Glutamatergic neuron (in vitro differentiated cells): ENCODE measurements around the gene GIMAP5. TPM values are rescaled to one million over a fixed set of nuclear protein-coding genes. Genes with fewer than 3 reads are reported as not detected.

ENCODE experiments used
- DNase-seq: peaks from one replicate; pipeline ENCODE4 v3.0.0; 2022
- H3K27ac Mint-ChIP-seq: one replicate; pipeline ENCODE4 v1.8.0; 2020; ENCODE audit warnings: mild to moderate bottlenecking, mixed read lengths, inconsistent platforms; ENCODE audit not compliant: unreplicated experiment
- H3K27me3 Mint-ChIP-seq: one replicate; pipeline ENCODE4 v1.8.0; 2020; ENCODE audit warnings: mild to moderate bottlenecking, moderate library complexity, mixed read lengths, inconsistent platforms; ENCODE audit not compliant: unreplicated experiment
- H3K36me3 Mint-ChIP-seq: one replicate; pipeline ENCODE4 v1.8.0; 2020; ENCODE audit warnings: mild to moderate bottlenecking, mixed read lengths, inconsistent platforms; ENCODE audit not compliant: unreplicated experiment
- H3K4me1 Mint-ChIP-seq: one replicate; pipeline ENCODE4 v1.8.0; 2020; ENCODE audit warnings: mild to moderate bottlenecking, low read depth, mixed read lengths, inconsistent platforms; ENCODE audit not compliant: unreplicated experiment
- H3K4me3 Mint-ChIP-seq: one replicate; pipeline ENCODE4 v1.8.0; 2020; ENCODE audit warnings: mild to moderate bottlenecking, mixed read lengths, inconsistent platforms; ENCODE audit not compliant: unreplicated experiment
- H3K9me3 Mint-ChIP-seq: one replicate; pipeline ENCODE4 v1.8.0; 2020; ENCODE audit warnings: mild to moderate bottlenecking, moderate library complexity, mixed read lengths, inconsistent platforms; ENCODE audit not compliant: unreplicated experiment
- total RNA-seq: library from RNA; stranded (reverse); fragmentation: NEBNext Ultra II Directional; extraction: Animal tissue kit (Norgen Biotek cat#: 25700); gene quantifications from one replicate; pipeline ENCODE4 v1.2.1, GENCODE V29; 2021; ENCODE audit not compliant: unreplicated experiment
- TF ChIP-seq, protein P1 (sequence below): fragments of 200-600 bp; sonication (generic); IDR thresholded peaks from one replicate; pipeline ENCODE4 v1.5.0; 2021; ENCODE audit not compliant: partially characterized antibody, unreplicated experiment

Gene GIMAP5
- total RNA-seq, 1 donor from 2014 or later: not detected

DNA sequence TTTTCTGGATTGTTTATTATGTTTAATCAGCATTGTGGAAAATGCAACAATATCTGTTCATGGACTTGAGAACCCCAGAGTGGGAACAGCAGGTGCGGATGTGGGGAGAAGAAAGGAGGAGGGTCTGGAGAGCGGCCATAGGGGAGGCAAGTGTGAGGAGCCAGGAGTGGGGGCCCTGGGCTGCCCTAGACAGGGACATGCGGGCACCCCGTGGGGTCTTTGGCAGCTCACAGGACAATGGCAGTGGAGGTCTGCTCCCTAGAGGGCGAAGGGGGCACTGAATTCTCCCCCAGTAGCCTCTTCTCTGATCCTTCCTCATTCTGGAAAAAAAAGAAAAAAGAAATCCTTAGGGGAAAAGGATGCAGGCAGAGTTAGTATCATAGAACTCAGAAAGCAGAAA lies 54.1 kb downstream of the GIMAP5 start:
- TF ChIP-seq, protein P1, sequence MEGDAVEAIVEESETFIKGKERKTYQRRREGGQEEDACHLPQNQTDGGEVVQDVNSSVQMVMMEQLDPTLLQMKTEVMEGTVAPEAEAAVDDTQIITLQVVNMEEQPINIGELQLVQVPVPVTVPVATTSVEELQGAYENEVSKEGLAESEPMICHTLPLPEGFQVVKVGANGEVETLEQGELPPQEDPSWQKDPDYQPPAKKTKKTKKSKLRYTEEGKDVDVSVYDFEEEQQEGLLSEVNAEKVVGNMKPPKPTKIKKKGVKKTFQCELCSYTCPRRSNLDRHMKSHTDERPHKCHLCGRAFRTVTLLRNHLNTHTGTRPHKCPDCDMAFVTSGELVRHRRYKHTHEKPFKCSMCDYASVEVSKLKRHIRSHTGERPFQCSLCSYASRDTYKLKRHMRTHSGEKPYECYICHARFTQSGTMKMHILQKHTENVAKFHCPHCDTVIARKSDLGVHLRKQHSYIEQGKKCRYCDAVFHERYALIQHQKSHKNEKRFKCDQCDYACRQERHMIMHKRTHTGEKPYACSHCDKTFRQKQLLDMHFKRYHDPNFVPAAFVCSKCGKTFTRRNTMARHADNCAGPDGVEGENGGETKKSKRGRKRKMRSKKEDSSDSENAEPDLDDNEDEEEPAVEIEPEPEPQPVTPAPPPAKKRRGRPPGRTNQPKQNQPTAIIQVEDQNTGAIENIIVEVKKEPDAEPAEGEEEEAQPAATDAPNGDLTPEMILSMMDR: no peak
- Mint-ChIP-seq H3K27me3 (no peaks in the 10 kb centered on the region), H3K36me3 (no peaks in the 10 kb centered on the region), H3K4me3 (no peak overlapping the region), H3K9me3 (no peaks in the 10 kb centered on the region), H3K27ac (no peak overlapping the region), H3K4me1 (no peaks in the 10 kb centered on the region)
- no peak for DNase-seq

DNA sequence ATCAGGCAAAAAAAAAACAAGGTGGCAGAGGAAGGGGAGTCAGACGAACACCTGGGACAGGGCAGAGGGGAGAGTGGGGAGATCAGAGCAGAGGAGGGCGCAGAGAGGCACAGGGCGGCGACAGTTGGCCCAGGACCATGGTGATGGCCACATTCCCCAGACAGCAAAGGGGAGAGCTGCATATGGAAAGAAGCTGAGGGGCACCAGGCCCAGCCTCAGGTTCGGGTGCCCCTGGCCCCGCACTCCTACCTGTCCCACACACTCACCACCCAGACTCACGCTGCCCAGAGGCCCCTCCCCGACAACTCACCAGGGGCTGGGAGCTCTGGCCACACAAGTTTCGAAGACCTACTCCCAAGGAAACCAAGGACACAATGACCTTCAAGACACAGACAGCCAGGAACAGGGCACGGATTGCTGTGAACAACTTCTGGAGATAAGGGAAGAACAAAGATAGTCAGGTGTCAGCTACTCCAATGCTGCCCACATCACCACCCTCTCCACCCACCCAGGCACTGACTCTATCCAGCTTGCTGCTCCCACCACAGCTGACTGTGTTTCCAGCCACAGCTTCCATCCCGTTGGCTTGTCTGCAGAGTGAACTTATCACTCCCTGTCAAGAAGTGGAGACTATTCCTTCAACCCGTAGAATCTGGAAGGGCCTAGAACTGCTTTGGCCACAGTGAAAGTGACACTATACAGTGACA lies 54.7 kb downstream of the GIMAP5 start:
- no peaks in the 10 kb centered on the region for H3K27me3 Mint-ChIP-seq

More for the DNA sequence above, 54.7 kb downstream of the GIMAP5 start:
- Mint-ChIP-seq H3K27ac (no peak overlapping the region), H3K4me1 (no peaks in the 10 kb centered on the region), H3K4me3 (no peak overlapping the region), H3K9me3 (no peaks in the 10 kb centered on the region), H3K36me3 (no peaks in the 10 kb centered on the region)
- TF ChIP-seq, protein P1: no peak
- DNase-seq: no peak

Other genes starting within 250 kb of the GIMAP5 start
- gene GIMAP7, start 222.5 kb upstream of the GIMAP5 start, total RNA-seq: not detected
- gene GIMAP4, start 170.0 kb upstream of the GIMAP5 start, total RNA-seq: not detected
- not detected for gene GIMAP6, start 105.0 kb upstream of the GIMAP5 start, total RNA-seq
- gene GIMAP2, start 51.7 kb upstream of the GIMAP5 start, total RNA-seq: not detected
- not detected for gene GIMAP1, start 20.8 kb upstream of the GIMAP5 start, total RNA-seq
- gene TMEM176B, start 62.9 kb downstream of the GIMAP5 start, total RNA-seq: 0.44 TPM
- 1.3 TPM for gene TMEM176A, start 63.4 kb downstream of the GIMAP5 start, total RNA-seq
- not detected for gene AOC1, start 115.1 kb downstream of the GIMAP5 start, total RNA-seq
- 73.7 TPM for gene KCNH2, start 240.9 kb downstream of the GIMAP5 start, total RNA-seq